Measurements from ENCODE around the gene SOHLH2. TPM values are rescaled to one million over a fixed set of nuclear protein-coding genes. Genes with fewer than 3 reads are reported as not detected.

SOHLH2 gene
- total and polyA plus RNA-seq, 4 donors: 0.84 TPM; not detected in 3

DNA sequence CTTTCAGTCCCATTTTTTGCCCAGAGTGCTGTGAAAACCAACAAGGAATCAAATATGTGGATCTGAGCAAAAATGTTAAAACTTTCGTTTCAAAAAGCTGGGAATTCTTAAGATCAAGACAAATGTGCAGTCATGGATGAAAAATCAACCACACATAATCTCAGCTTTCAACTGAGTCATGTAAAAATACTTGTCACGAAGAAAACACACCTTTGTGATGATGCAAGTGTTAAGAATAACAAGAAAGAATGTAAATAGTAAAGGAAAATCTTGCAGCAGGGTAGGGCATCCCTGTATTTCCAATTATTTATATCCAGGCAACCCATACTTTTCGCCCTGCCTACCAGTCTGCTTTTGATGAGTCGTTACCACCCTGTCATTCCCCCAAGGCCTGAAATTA lies 55.7 kb downstream of the SOHLH2 start:
- no peak for DNase-seq (ENCODE audit: low spot score)
- TF ChIP-seq FOXA1 (IDR thresholded peaks at IDR 0.05) (no peak), TAF1 (conservative IDR thresholded peaks at IDR 0.05) (no peak), HNF4G (IDR thresholded peaks at IDR 0.05) (no peak), SP1 (IDR thresholded peaks at IDR 0.05) (no peak), EGR1 (IDR thresholded peaks at IDR 0.05; ENCODE audit: low read depth in 2 of 2) (no peak), RXRA (IDR thresholded peaks at IDR 0.05) (no peak), HNF4A (conservative IDR thresholded peaks at IDR 0.05) (no peak), YY1 (IDR thresholded peaks at IDR 0.05) (no peak), FOXA2 (IDR thresholded peaks at IDR 0.05) (no peak)
- TF ChIP-seq, protein P1, sequence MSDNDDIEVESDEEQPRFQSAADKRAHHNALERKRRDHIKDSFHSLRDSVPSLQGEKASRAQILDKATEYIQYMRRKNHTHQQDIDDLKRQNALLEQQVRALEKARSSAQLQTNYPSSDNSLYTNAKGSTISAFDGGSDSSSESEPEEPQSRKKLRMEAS (IDR thresholded peaks at IDR 0.05): no peak
- TF ChIP-seq, protein P2, sequence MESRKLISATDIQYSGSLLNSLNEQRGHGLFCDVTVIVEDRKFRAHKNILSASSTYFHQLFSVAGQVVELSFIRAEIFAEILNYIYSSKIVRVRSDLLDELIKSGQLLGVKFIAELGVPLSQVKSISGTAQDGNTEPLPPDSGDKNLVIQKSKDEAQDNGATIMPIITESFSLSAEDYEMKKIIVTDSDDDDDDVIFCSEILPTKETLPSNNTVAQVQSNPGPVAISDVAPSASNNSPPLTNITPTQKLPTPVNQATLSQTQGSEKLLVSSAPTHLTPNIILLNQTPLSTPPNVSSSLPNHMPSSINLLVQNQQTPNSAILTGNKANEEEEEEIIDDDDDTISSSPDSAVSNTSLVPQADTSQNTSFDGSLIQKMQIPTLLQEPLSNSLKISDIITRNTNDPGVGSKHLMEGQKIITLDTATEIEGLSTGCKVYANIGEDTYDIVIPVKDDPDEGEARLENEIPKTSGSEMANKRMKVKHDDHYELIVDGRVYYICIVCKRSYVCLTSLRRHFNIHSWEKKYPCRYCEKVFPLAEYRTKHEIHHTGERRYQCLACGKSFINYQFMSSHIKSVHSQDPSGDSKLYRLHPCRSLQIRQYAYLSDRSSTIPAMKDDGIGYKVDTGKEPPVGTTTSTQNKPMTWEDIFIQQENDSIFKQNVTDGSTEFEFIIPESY (IDR thresholded peaks at IDR 0.05): no peak
- TF ChIP-seq, protein P3, sequence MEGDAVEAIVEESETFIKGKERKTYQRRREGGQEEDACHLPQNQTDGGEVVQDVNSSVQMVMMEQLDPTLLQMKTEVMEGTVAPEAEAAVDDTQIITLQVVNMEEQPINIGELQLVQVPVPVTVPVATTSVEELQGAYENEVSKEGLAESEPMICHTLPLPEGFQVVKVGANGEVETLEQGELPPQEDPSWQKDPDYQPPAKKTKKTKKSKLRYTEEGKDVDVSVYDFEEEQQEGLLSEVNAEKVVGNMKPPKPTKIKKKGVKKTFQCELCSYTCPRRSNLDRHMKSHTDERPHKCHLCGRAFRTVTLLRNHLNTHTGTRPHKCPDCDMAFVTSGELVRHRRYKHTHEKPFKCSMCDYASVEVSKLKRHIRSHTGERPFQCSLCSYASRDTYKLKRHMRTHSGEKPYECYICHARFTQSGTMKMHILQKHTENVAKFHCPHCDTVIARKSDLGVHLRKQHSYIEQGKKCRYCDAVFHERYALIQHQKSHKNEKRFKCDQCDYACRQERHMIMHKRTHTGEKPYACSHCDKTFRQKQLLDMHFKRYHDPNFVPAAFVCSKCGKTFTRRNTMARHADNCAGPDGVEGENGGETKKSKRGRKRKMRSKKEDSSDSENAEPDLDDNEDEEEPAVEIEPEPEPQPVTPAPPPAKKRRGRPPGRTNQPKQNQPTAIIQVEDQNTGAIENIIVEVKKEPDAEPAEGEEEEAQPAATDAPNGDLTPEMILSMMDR (IDR thresholded peaks at IDR 0.05; ENCODE audit: low read depth, low read length, missing input control): no peak
- TF ChIP-seq, protein P4, sequence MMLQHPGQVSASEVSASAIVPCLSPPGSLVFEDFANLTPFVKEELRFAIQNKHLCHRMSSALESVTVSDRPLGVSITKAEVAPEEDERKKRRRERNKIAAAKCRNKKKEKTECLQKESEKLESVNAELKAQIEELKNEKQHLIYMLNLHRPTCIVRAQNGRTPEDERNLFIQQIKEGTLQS (IDR thresholded peaks at IDR 0.05): no peak
- Histone ChIP-seq H3K4me1 (ENCODE audit: control insufficient read depth in 4 of 4, insufficient read depth in 4 of 4, low read length in 3 of 4) (no peaks in the 10 kb centered on the region), H3K27ac (ENCODE audit: low read depth in 1 of 2, low read length in 2 of 2) (no peak overlapping the region), H3K4me3 (ENCODE audit: low read depth in 1 of 3, low read length in 3 of 3) (no peak overlapping the region), H3K9me3 (ENCODE audit: control insufficient read depth in 4 of 4, low read length in 3 of 4) (peaks cover 0 to 1% (median 0%) of the 10 kb centered on the region in 4 donors), H3K27me3 (ENCODE audit: control insufficient read depth in 4 of 4, insufficient read depth in 4 of 4, low read length in 3 of 4) (peaks cover 0 to 4% (median 2%) of the 10 kb centered on the region in 4 donors), H3K36me3 (ENCODE audit: control insufficient read depth in 4 of 4, insufficient read depth in 3 of 4, low read depth in 1 of 4, low read length in 3 of 4) (no peaks in the 10 kb centered on the region), H3K9ac (ENCODE audit: low read depth in 1 of 2, low read length in 2 of 2) (no peak overlapping the region)
- 58% methylated on average over 4 of the region's 4 CpGs for WGBS

DNA sequence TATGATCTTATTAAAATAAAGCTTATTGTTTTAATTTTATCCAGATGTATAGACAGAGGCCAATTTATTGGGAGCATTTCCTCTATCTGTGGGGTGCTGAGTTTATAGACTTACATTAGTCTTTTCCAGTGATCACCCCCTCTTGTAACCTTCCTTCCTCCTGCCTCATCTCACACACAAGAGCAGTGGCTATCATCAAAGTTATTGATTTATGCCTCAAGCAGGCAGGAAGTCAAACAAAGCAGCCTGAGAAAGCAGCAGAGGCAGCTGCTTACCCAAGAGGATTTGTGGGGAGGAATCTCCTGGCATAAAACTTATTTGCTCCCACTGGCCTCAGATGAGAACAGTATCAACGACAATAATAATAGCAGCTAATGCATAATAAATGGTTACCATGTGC lies 56.9 kb downstream of the SOHLH2 start:
- H3K36me3 ChIP-seq (ENCODE audit: control insufficient read depth in 4 of 4, insufficient read depth in 3 of 4, low read depth in 1 of 4, low read length in 3 of 4): no peaks in the 10 kb centered on the region
- peaks cover 0 to 1% (median 0%) of the 10 kb centered on the region in 4 donors for H3K9me3 ChIP-seq (ENCODE audit: control insufficient read depth in 4 of 4, low read length in 3 of 4)
- no peaks in the 10 kb centered on the region for H3K4me1 ChIP-seq (ENCODE audit: control insufficient read depth in 4 of 4, insufficient read depth in 4 of 4, low read length in 3 of 4)
- no peak overlapping the region for H3K4me3 ChIP-seq (ENCODE audit: low read depth in 1 of 3, low read length in 3 of 3)
- H3K27ac ChIP-seq (ENCODE audit: low read depth in 1 of 2, low read length in 2 of 2): no peak overlapping the region
- no peak overlapping the region for H3K9ac ChIP-seq (ENCODE audit: low read depth in 1 of 2, low read length in 2 of 2)
- no peak for DNase-seq (ENCODE audit: low spot score)
- TF ChIP-seq NR2F2 (IDR thresholded peaks at IDR 0.05) (no peak), HNF4A (conservative IDR thresholded peaks at IDR 0.05) (no peak), SP1 (IDR thresholded peaks at IDR 0.05) (no peak), FOXA1 (IDR thresholded peaks at IDR 0.05) (no peak), RAD21 (IDR thresholded peaks at IDR 0.05) (no peak), REST (IDR thresholded peaks at IDR 0.05) (no peak), YY1 (IDR thresholded peaks at IDR 0.05) (no peak), RXRA (IDR thresholded peaks at IDR 0.05) (no peak), EGR1 (IDR thresholded peaks at IDR 0.05; ENCODE audit: low read depth in 2 of 2) (no peak), JUND (IDR thresholded peaks at IDR 0.05) (no peak), TAF1 (conservative IDR thresholded peaks at IDR 0.05) (no peak), FOXA2 (IDR thresholded peaks at IDR 0.05) (no peak)
- TF ChIP-seq, protein P3 (IDR thresholded peaks at IDR 0.05; ENCODE audit: low read depth, low read length, missing input control): no peak
- TF ChIP-seq, protein P4 (IDR thresholded peaks at IDR 0.05): no peak
- TF ChIP-seq, protein P2 (IDR thresholded peaks at IDR 0.05): no peak
- TF ChIP-seq, protein P1 (IDR thresholded peaks at IDR 0.05): no peak
- 26% methylated on average over 1 of the region's 1 CpG for WGBS
- peaks cover 0 to 4% (median 2%) of the 10 kb centered on the region in 4 donors for H3K27me3 ChIP-seq (ENCODE audit: control insufficient read depth in 4 of 4, insufficient read depth in 4 of 4, low read length in 3 of 4)

Measured in liver (tissue), 9 donors.